AG08396 (cell line): ENCODE data around the gene GULP1.
"Not testable (repeated sequence)": the region's sequence is repeated elsewhere in the genome, so short reads cannot be mapped to it uniquely, and the experiment has no call there.

Experiments used
- DNase-seq: peaks from one replicate; pipeline ENCODE4 v3.0.0; 2012; ENCODE audit warnings: low spot score, mixed read lengths

The GULP1 gene

GRCh38 chr2:188291617-188292347 lies at the start of gene GULP1:
TSS of gene GULP1 (plus strand) at chr2:188291874. CDS start at chr2:188477703, 185,829 bp downstream.
- peak; percentile 79 for DNase-seq

- no peak for DNase-seq
Measured at GRCh38 chr2:188243381-188243780, 48.3 kb upstream of the GULP1 start.

GRCh38 chr2:188244383-188244782 lies 47.3 kb upstream of the GULP1 start:
- DNase-seq, result peak; percentile 6

- DNase-seq, result no peak
Measured at GRCh38 chr2:188245230-188245629, 46.4 kb upstream of the GULP1 start.

- no peak for DNase-seq
Measured at GRCh38 chr2:188248513-188248912, 43.2 kb upstream of the GULP1 start.

GRCh38 chr2:188251034-188251433 lies 40.6 kb upstream of the GULP1 start:
- DNase-seq, result no peak

- DNase-seq, result no peak
Measured at GRCh38 chr2:188256420-188256819, 35.3 kb upstream of the GULP1 start.

- DNase-seq, result no peak
Measured at GRCh38 chr2:188265315-188265714, 26.4 kb upstream of the GULP1 start.

GRCh38 chr2:188267776-188268175 lies 23.9 kb upstream of the GULP1 start:
- no peak for DNase-seq

- DNase-seq, result no peak
Measured at GRCh38 chr2:188269004-188269403, 22.7 kb upstream of the GULP1 start.

- no peak for DNase-seq
Measured at GRCh38 chr2:188272121-188272520, 19.6 kb upstream of the GULP1 start.

- no peak for DNase-seq
Measured at GRCh38 chr2:188274274-188274673, 17.4 kb upstream of the GULP1 start.

GRCh38 chr2:188276255-188276654 lies 15.4 kb upstream of the GULP1 start:
- DNase-seq, result no peak

- DNase-seq, result no peak
Measured at GRCh38 chr2:188277786-188278185, 13.9 kb upstream of the GULP1 start.

- DNase-seq, result peak; percentile 6
Measured at GRCh38 chr2:188278388-188279092, 13.1 kb upstream of the GULP1 start.

GRCh38 chr2:188279093-188279445 lies 12.6 kb upstream of the GULP1 start:
- DNase-seq, result no peak

- no peak for DNase-seq
Measured at GRCh38 chr2:188280811-188281222, 10.9 kb upstream of the GULP1 start.

- DNase-seq, result no peak
Measured at GRCh38 chr2:188282907-188283306, 8.8 kb upstream of the GULP1 start.

- not testable (repeated sequence) for DNase-seq
Measured at GRCh38 chr2:188284251-188284650, 7.4 kb upstream of the GULP1 start.

- no peak for DNase-seq
Measured at GRCh38 chr2:188285049-188285448, 6.6 kb upstream of the GULP1 start.

- DNase-seq, result no peak
Measured at GRCh38 chr2:188285774-188286173, 5.9 kb upstream of the GULP1 start.

GRCh38 chr2:188291142-188291616 lies 495 bp upstream of the GULP1 start:
- peak; percentile 18 for DNase-seq
